Measurements from ENCODE around the gene CHST2. TPM values are rescaled to one million over a fixed set of nuclear protein-coding genes. Genes with fewer than 3 reads are reported as not detected.

Gene CHST2
- total and polyA plus RNA-seq, 4 donors = 0.11 to 48.7 (median 0.93) TPM

DNA sequence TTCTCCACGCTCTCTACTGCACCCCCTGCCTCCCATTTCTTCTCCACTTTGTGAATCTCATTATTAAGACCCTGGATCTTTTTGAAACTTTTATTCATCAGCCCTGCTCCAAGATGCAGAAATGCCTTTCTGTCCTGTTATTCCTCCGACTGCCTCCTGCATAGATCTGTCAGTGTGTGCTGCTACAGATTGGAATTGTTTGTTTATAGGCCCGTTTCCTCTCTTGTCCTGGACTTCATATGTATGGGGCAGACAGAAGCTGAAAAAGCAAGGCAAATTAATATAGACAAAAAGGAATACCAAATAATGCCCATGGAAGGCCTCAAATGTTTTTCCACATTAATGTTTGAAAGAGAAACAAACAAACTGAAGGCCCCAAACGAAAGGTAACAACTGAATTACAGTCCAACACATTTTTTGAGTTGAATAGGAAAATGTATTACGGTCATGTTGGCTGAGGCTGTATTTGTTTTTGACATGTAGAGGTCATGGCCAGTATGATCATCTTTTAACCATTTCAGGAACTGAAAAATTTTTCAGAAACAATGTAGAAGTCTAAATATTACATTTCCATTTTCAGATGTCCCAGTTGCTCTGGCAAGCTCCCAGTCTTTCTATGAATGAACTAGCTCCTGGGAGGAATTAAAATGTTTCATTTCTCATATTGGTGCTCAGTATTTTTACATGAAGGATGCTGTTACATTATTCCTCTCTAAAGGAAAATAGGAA is 8.8 kb downstream of the CHST2 start:
- no peak overlapping the region for H3K27ac ChIP-seq (ENCODE audit: low read depth in 1 of 2, low read length in 2 of 2)
- TF ChIP-seq FOXA1 (IDR thresholded peaks at IDR 0.05) (no peak), HNF4G (IDR thresholded peaks at IDR 0.05) (no peak)
- TF ChIP-seq, protein P1, sequence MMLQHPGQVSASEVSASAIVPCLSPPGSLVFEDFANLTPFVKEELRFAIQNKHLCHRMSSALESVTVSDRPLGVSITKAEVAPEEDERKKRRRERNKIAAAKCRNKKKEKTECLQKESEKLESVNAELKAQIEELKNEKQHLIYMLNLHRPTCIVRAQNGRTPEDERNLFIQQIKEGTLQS (IDR thresholded peaks at IDR 0.05) = no peak
- TF ChIP-seq, protein P2, sequence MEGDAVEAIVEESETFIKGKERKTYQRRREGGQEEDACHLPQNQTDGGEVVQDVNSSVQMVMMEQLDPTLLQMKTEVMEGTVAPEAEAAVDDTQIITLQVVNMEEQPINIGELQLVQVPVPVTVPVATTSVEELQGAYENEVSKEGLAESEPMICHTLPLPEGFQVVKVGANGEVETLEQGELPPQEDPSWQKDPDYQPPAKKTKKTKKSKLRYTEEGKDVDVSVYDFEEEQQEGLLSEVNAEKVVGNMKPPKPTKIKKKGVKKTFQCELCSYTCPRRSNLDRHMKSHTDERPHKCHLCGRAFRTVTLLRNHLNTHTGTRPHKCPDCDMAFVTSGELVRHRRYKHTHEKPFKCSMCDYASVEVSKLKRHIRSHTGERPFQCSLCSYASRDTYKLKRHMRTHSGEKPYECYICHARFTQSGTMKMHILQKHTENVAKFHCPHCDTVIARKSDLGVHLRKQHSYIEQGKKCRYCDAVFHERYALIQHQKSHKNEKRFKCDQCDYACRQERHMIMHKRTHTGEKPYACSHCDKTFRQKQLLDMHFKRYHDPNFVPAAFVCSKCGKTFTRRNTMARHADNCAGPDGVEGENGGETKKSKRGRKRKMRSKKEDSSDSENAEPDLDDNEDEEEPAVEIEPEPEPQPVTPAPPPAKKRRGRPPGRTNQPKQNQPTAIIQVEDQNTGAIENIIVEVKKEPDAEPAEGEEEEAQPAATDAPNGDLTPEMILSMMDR (IDR thresholded peaks at IDR 0.05; ENCODE audit: low read depth, low read length, missing input control) = no peak
- no peak for DNase-seq (ENCODE audit: low spot score)
- peaks cover 0 to 21% (median 14%) of the 10 kb centered on the region in 4 donors for H3K4me1 ChIP-seq (ENCODE audit: control insufficient read depth in 4 of 4, insufficient read depth in 4 of 4, low read length in 3 of 4)
- no peak overlapping the region for H3K9ac ChIP-seq (ENCODE audit: low read depth in 1 of 2, low read length in 2 of 2)
- 50% methylated on average over 5 of the region's 5 CpGs for WGBS
- no peak overlapping the region for H3K4me3 ChIP-seq (ENCODE audit: low read depth in 1 of 3, low read length in 3 of 3)
- no peaks in the 10 kb centered on the region for H3K27me3 ChIP-seq (ENCODE audit: control insufficient read depth in 4 of 4, insufficient read depth in 4 of 4, low read length in 3 of 4)
- H3K9me3 ChIP-seq (ENCODE audit: control insufficient read depth in 4 of 4, low read length in 3 of 4) = no peaks in the 10 kb centered on the region
- H3K36me3 ChIP-seq (ENCODE audit: control insufficient read depth in 4 of 4, insufficient read depth in 3 of 4, low read depth in 1 of 4, low read length in 3 of 4) = no peaks in the 10 kb centered on the region

DNA sequence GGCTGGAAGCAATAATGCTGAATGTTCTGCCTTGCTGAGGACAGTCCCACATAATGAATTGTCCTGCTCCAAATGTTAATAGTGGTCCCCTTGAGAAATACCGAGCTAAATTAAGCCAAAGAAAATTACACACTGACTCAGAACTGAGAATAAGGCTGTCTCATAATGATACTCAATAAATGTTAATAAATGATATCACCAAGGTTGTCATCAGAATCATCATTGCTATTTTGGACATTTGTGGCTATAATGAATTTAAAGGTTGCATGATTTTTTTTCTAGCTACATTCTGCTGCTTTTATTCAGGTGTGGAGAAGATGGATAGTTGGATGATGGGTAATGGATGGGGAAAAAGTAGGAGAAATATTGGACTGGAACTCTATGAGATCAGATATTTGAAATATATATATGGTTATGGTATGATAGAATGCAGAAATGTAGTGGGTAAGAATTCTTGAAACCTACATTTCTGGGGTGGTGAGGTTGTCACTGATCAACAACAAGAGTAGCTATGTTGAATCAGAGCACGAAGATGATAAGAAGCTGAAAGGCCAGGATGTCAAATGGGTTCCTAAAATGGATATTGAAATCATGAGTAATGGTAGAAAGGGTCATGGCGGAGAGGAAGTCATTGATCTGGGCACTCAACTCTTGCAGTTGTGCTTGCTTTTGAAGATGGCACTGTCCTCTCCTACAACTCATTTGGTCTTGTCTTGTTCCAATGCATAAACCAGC is 12.8 kb downstream of the CHST2 start:
- H3K4me1 ChIP-seq (ENCODE audit: control insufficient read depth in 4 of 4, insufficient read depth in 4 of 4, low read length in 3 of 4) = no peaks in the 10 kb centered on the region
- H3K27ac ChIP-seq (ENCODE audit: low read depth in 1 of 2, low read length in 2 of 2) = no peak overlapping the region
- H3K9me3 ChIP-seq (ENCODE audit: control insufficient read depth in 4 of 4, low read length in 3 of 4) = no peaks in the 10 kb centered on the region
- 84% methylated on average over 3 of the region's 3 CpGs for WGBS
- DNase-seq (ENCODE audit: low spot score) = no peak
- H3K36me3 ChIP-seq (ENCODE audit: control insufficient read depth in 4 of 4, insufficient read depth in 3 of 4, low read depth in 1 of 4, low read length in 3 of 4) = no peaks in the 10 kb centered on the region
- H3K9ac ChIP-seq (ENCODE audit: low read depth in 1 of 2, low read length in 2 of 2) = no peak overlapping the region
- no peak for TF ChIP-seq EGR1 (IDR thresholded peaks at IDR 0.05; ENCODE audit: low read depth in 2 of 2)
- no peak for TF ChIP-seq RXRA (IDR thresholded peaks at IDR 0.05)
- TF ChIP-seq FOXA1 (IDR thresholded peaks at IDR 0.05) = no peak
- TF ChIP-seq NR2F2 (IDR thresholded peaks at IDR 0.05) = no peak
- TF ChIP-seq, protein P1 (IDR thresholded peaks at IDR 0.05) = no peak
- no peaks in the 10 kb centered on the region for H3K27me3 ChIP-seq (ENCODE audit: control insufficient read depth in 4 of 4, insufficient read depth in 4 of 4, low read length in 3 of 4)
- H3K4me3 ChIP-seq (ENCODE audit: low read depth in 1 of 3, low read length in 3 of 3) = no peak overlapping the region

DNA sequence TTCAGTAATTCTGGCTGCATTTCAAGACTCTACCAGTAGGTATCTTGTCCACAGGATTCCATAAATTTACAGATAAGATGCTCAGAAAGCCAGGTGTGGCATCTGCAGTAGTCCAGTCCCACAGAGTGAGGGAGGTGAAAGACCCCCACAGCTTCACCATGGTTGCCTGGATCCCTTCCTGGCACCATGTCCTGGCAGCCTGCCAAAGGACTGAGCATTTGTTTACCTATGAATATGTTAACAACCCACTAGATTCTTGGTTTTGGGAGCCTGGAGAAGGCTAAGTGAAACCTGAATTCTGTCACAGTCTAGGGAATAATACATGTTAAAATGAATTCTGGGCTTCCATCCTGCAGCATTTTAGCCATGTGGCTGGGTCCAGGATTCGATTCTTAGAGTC is 14.9 kb downstream of the CHST2 start:
- Histone ChIP-seq H3K27ac (ENCODE audit: low read depth in 1 of 2, low read length in 2 of 2) (no peak overlapping the region), H3K4me3 (ENCODE audit: low read depth in 1 of 3, low read length in 3 of 3) (no peak overlapping the region), H3K36me3 (ENCODE audit: control insufficient read depth in 4 of 4, insufficient read depth in 3 of 4, low read depth in 1 of 4, low read length in 3 of 4) (no peaks in the 10 kb centered on the region), H3K4me1 (ENCODE audit: control insufficient read depth in 4 of 4, insufficient read depth in 4 of 4, low read length in 3 of 4) (peaks cover 0 to 3% (median 0%) of the 10 kb centered on the region in 4 donors), H3K9ac (ENCODE audit: low read depth in 1 of 2, low read length in 2 of 2) (no peak overlapping the region), H3K9me3 (ENCODE audit: control insufficient read depth in 4 of 4, low read length in 3 of 4) (no peaks in the 10 kb centered on the region), H3K27me3 (ENCODE audit: control insufficient read depth in 4 of 4, insufficient read depth in 4 of 4, low read length in 3 of 4) (no peaks in the 10 kb centered on the region)
- no peak for DNase-seq (ENCODE audit: low spot score)
- 44% methylated on average over 1 of the region's 1 CpG for WGBS
- no peak for TF ChIP-seq FOXA2 (IDR thresholded peaks at IDR 0.05)
- no peak for TF ChIP-seq GABPA (IDR thresholded peaks at IDR 0.05 in 1 of 2, conservative IDR thresholded peaks at IDR 0.05 in 1 of 2)
- TF ChIP-seq, protein P1 (IDR thresholded peaks at IDR 0.05) = no peak
- TF ChIP-seq YY1 (IDR thresholded peaks at IDR 0.05) = no peak
- TF ChIP-seq, protein P3, sequence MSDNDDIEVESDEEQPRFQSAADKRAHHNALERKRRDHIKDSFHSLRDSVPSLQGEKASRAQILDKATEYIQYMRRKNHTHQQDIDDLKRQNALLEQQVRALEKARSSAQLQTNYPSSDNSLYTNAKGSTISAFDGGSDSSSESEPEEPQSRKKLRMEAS (IDR thresholded peaks at IDR 0.05) = no peak
- TF ChIP-seq, protein P2 (IDR thresholded peaks at IDR 0.05; ENCODE audit: low read depth, low read length, missing input control) = no peak
- no peak for TF ChIP-seq HNF4A (conservative IDR thresholded peaks at IDR 0.05)
- TF ChIP-seq RXRA (IDR thresholded peaks at IDR 0.05) = no peak
- no peak for TF ChIP-seq FOXA1 (IDR thresholded peaks at IDR 0.05)
- no peak for TF ChIP-seq RAD21 (IDR thresholded peaks at IDR 0.05)
- TF ChIP-seq, protein P4, sequence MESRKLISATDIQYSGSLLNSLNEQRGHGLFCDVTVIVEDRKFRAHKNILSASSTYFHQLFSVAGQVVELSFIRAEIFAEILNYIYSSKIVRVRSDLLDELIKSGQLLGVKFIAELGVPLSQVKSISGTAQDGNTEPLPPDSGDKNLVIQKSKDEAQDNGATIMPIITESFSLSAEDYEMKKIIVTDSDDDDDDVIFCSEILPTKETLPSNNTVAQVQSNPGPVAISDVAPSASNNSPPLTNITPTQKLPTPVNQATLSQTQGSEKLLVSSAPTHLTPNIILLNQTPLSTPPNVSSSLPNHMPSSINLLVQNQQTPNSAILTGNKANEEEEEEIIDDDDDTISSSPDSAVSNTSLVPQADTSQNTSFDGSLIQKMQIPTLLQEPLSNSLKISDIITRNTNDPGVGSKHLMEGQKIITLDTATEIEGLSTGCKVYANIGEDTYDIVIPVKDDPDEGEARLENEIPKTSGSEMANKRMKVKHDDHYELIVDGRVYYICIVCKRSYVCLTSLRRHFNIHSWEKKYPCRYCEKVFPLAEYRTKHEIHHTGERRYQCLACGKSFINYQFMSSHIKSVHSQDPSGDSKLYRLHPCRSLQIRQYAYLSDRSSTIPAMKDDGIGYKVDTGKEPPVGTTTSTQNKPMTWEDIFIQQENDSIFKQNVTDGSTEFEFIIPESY (IDR thresholded peaks at IDR 0.05) = no peak
- TF ChIP-seq HNF4G (IDR thresholded peaks at IDR 0.05) = no peak
- no peak for TF ChIP-seq EGR1 (IDR thresholded peaks at IDR 0.05; ENCODE audit: low read depth in 2 of 2)
- no peak for TF ChIP-seq JUND (IDR thresholded peaks at IDR 0.05)
- no peak for TF ChIP-seq SP1 (IDR thresholded peaks at IDR 0.05)
- TF ChIP-seq TAF1 (conservative IDR thresholded peaks at IDR 0.05) = no peak
- no peak for TF ChIP-seq NR2F2 (IDR thresholded peaks at IDR 0.05)

Measured in liver (tissue), 9 donors.